MM.1S (cell line): ENCODE results near the gene RASSF4.

Experiments used
- CTCF ChIP-seq: fragments of 300-600 bp; sonication (generic); IDR thresholded peaks from 2 replicates; pipeline ENCODE4 v1.5.1; 2016; ENCODE audit warnings: antibody characterized with exemption, low read length, mixed read lengths
- EZH2 ChIP-seq: fragments of 300-600 bp; sonication (generic); optimal IDR thresholded peaks from 2 replicates; pipeline ENCODE3; 2017; ENCODE audit warnings: low read depth, mild to moderate bottlenecking, antibody characterized with exemption, low read length, mixed read lengths
- EZH2phosphoT487 ChIP-seq: fragments of 300-600 bp; sonication (generic); IDR thresholded peaks from 2 replicates; pipeline ENCODE4 v1.6.1; 2018; ENCODE audit warnings: antibody characterized with exemption, low read length

GRCh38 chr10:45000752-45001380 is 41.3 kb downstream of the RASSF4 start, which contains the start of gene ZNF22:
- TF ChIP-seq CTCF, result no peak
- no peak for TF ChIP-seq EZH2phosphoT487
- TF ChIP-seq EZH2, result no peak
